Measurements from ENCODE around the gene IP6K3.

- TF ChIP-seq CTCF (IDR thresholded peaks at IDR 0.05; ENCODE audit: low read depth, low read length) (no peak), EZH2phosphoT487 (IDR thresholded peaks at IDR 0.05; ENCODE audit: low read depth) (no peak)
Observed at GRCh38 chr6:33774774-33775173, 28.1 kb upstream of the IP6K3 start.

All from OCI-LY3 (cell line).